HEK293 (cell line): Measurements from ENCODE around the gene MDH1B.

Experiments used
- CTCF ChIA-PET: fragments of 350-600 bp; formaldehyde crosslinking; extraction: SDS; loops from one replicate; lab custom pipeline; 2021; ENCODE audit warnings: antibody characterized with exemption; lab: Yijun Ruan, JAX
- POLR2A ChIA-PET: fragments of 300-600 bp; formaldehyde crosslinking; extraction: SDS; loops from one replicate; lab custom pipeline; 2020; ENCODE audit warnings: antibody characterized with exemption, inconsistent platforms; lab: Yijun Ruan, JAX
- H3K27ac ChIP-seq: fragments of 200-500 bp; sonication (Bioruptor generic); 2 replicates; pipeline ENCODE4 v1.5.1; 2014; ENCODE audit warnings: low read depth, low read length, control low read depth, inconsistent platforms; ENCODE audit errors: extremely low read depth
- H3K36me3 ChIP-seq, 2 experiments: fragments of 200-500 bp in 1 of 2; sonication (Bioruptor generic) in 1 of 2; 1 replicate in 1 of 2; 2 replicates in 1 of 2; pipeline ENCODE4 v1.5.1; 2014 to 2017; ENCODE audit warnings: inconsistent platforms in 2 of 2, low read length in 2 of 2; ENCODE audit not compliant: control insufficient read depth in 2 of 2, insufficient read depth in 1 of 2
- H3K4me1 ChIP-seq: fragments of 200-500 bp; sonication (Bioruptor generic); 2 replicates; pipeline ENCODE4 v1.5.1; 2014; ENCODE audit warnings: mild to moderate bottlenecking, low read length, inconsistent platforms; ENCODE audit not compliant: control insufficient read depth, insufficient read depth
- H3K4me3 ChIP-seq: 2 replicates; pipeline ENCODE4 v1.5.1; 2011; ENCODE audit warnings: low read depth, mild to moderate bottlenecking, control low read depth, low read length, moderate library complexity
- H3K9me3 ChIP-seq: fragments of 200-500 bp; sonication (Bioruptor generic); 2 replicates; pipeline ENCODE4 v1.5.1; 2014; ENCODE audit warnings: low read depth, low read length, inconsistent platforms; ENCODE audit not compliant: control insufficient read depth, insufficient read depth
- BCL6B ChIP-seq: fragments of 450-650 bp; formaldehyde crosslinking; IDR thresholded peaks from 2 replicates; pipeline ENCODE4 v1.5.1; 2017; ENCODE audit warnings: missing biosample characterization, missing genetic modification characterization
- EGR2 ChIP-seq: fragments of 450-650 bp; formaldehyde crosslinking; IDR thresholded peaks from 2 replicates; pipeline ENCODE4 v1.5.1; 2016; ENCODE audit warnings: low read depth, missing biosample characterization, missing genetic modification characterization
- KLF17 ChIP-seq: fragments of 450-650 bp; formaldehyde crosslinking; IDR thresholded peaks from 2 replicates; pipeline ENCODE4 v1.5.1; 2016; ENCODE audit warnings: missing biosample characterization, missing genetic modification characterization
- PRDM4 ChIP-seq: fragments of 450-650 bp; formaldehyde crosslinking; IDR thresholded peaks from 2 replicates; pipeline ENCODE4 v1.5.1; 2017; ENCODE audit warnings: missing biosample characterization, missing genetic modification characterization
- ZBTB20 ChIP-seq: fragments of 450-650 bp; formaldehyde crosslinking; IDR thresholded peaks from 2 replicates; pipeline ENCODE4 v1.5.1; 2016; ENCODE audit warnings: missing biosample characterization, missing genetic modification characterization
- ZBTB21 ChIP-seq: fragments of 450-650 bp; formaldehyde crosslinking; IDR thresholded peaks from 2 replicates; pipeline ENCODE4 v1.5.1; 2017; ENCODE audit warnings: missing biosample characterization, missing genetic modification characterization
- ZNF112 ChIP-seq: fragments of 450-650 bp; formaldehyde crosslinking; IDR thresholded peaks from 2 replicates; pipeline ENCODE4 v1.5.0; 2017; ENCODE audit warnings: missing biosample characterization, missing genetic modification characterization
- ZNF184 ChIP-seq: fragments of 450-650 bp; IDR thresholded peaks from 2 replicates; pipeline ENCODE4 v1.5.1; 2018; ENCODE audit warnings: missing biosample characterization, mild to moderate bottlenecking, missing genetic modification characterization
- ZNF221 ChIP-seq: fragments of 450-650 bp; formaldehyde crosslinking; IDR thresholded peaks from 2 replicates; pipeline ENCODE4 v1.5.1; 2017; ENCODE audit warnings: missing biosample characterization, missing genetic modification characterization, borderline replicate concordance
- ZNF266 ChIP-seq: fragments of 450-650 bp; formaldehyde crosslinking; IDR thresholded peaks from 2 replicates; pipeline ENCODE4 v1.5.1; 2016; ENCODE audit warnings: missing biosample characterization, missing genetic modification characterization, low read depth
- ZNF335 ChIP-seq: fragments of 450-650 bp; formaldehyde crosslinking; conservative IDR thresholded peaks from 2 replicates; pipeline ENCODE4 v1.5.1; 2016; ENCODE audit warnings: missing biosample characterization, missing genetic modification characterization
- ZNF341 ChIP-seq: fragments of 450-650 bp; formaldehyde crosslinking; IDR thresholded peaks from 2 replicates; pipeline ENCODE4; 2016; ENCODE audit warnings: low read depth, missing biosample characterization, missing genetic modification characterization
- ZNF621 ChIP-seq: fragments of 450-650 bp; formaldehyde crosslinking; IDR thresholded peaks from 2 replicates; pipeline ENCODE4 v1.5.1; 2017; ENCODE audit warnings: missing biosample characterization, missing genetic modification characterization
- ZNF76 ChIP-seq: fragments of 450-650 bp; formaldehyde crosslinking; IDR thresholded peaks from 2 replicates; pipeline ENCODE4; 2016; ENCODE audit warnings: low read depth, missing biosample characterization, missing genetic modification characterization, borderline replicate concordance
- ZSCAN4 ChIP-seq: fragments of 450-650 bp; formaldehyde crosslinking; IDR thresholded peaks from 2 replicates; pipeline ENCODE4 v1.5.1; 2017; ENCODE audit warnings: missing biosample characterization, missing genetic modification characterization
- TF ChIP-seq, protein P1 (sequence below): fragments of 450-650 bp; formaldehyde crosslinking; conservative IDR thresholded peaks from 2 replicates; pipeline ENCODE4 v1.5.1; 2016; ENCODE audit warnings: low read depth, missing biosample characterization, missing genetic modification characterization
- TF ChIP-seq, protein P2 (sequence below): fragments of 450-650 bp; formaldehyde crosslinking; IDR thresholded peaks from 2 replicates; pipeline ENCODE4 v1.5.1; 2016; ENCODE audit warnings: missing biosample characterization, missing genetic modification characterization

The MDH1B gene

GRCh38 chr2:206728277-206729199 is 36.6 kb downstream of the MDH1B start:
- TF ChIP-seq ZSCAN4 (tag by site-specific recombination): no peak
- TF ChIP-seq ZNF184 (tag by site-specific recombination): no peak
- TF ChIP-seq BCL6B (tag by site-specific recombination): peak; percentile 89
- ChIA-PET POLR2A (interaction anchor here (0.6 kb wide), 1 partner anchor 751 kb away, joined by 3 read pairs; no protein-coding TSS in a partner anchor), CTCF (interaction anchor here (0.5 to 0.6 kb wide), 2 partner anchors 52 to 170 kb away, joined by 3 to 4 read pairs; no protein-coding TSS in a partner anchor)
- no peaks in the 10 kb centered on the region for H3K36me3 ChIP-seq
- no peak overlapping the region for H3K4me3 ChIP-seq
- no peak overlapping the region for H3K27ac ChIP-seq
- H3K4me1 ChIP-seq: no peaks in the 10 kb centered on the region
- no peaks in the 10 kb centered on the region for H3K9me3 ChIP-seq

GRCh38 chr2:206727287-206727686 is 37.8 kb downstream of the MDH1B start:
- Histone ChIP-seq H3K4me1 (no peaks in the 10 kb centered on the region), H3K27ac (no peak overlapping the region), H3K4me3 (no peak overlapping the region), H3K36me3 (no peaks in the 10 kb centered on the region), H3K9me3 (no peaks in the 10 kb centered on the region)
- ChIA-PET POLR2A (no interaction called here), CTCF (no interaction called here)
- TF ChIP-seq ZNF266 (tag by site-specific recombination) (no peak), ZBTB21 (no peak), ZNF112 (tag by site-specific recombination) (no peak)

GRCh38 chr2:206723288-206723687 is 41.8 kb downstream of the MDH1B start:
- H3K9me3 ChIP-seq: no peaks in the 10 kb centered on the region; the same call in 1 of the 2 replicates
- ChIA-PET POLR2A (no interaction called here), CTCF (no interaction called here)
- H3K27ac ChIP-seq: no peak overlapping the region
- H3K36me3 ChIP-seq: no peaks in the 10 kb centered on the region
- no peaks in the 10 kb centered on the region for H3K4me1 ChIP-seq
- H3K4me3 ChIP-seq: no peak overlapping the region
- no peak for TF ChIP-seq EGR2 (tag by site-specific recombination)
- TF ChIP-seq PRDM4 (tag by site-specific recombination): no peak
- no peak for TF ChIP-seq ZNF621
- no peak for TF ChIP-seq ZNF335 (tag by site-specific recombination)
- TF ChIP-seq ZBTB20 (tag by site-specific recombination): no peak
- TF ChIP-seq ZNF221 (tag by site-specific recombination): no peak
- TF ChIP-seq ZNF341 (tag by site-specific recombination): no peak
- TF ChIP-seq, protein P1, sequence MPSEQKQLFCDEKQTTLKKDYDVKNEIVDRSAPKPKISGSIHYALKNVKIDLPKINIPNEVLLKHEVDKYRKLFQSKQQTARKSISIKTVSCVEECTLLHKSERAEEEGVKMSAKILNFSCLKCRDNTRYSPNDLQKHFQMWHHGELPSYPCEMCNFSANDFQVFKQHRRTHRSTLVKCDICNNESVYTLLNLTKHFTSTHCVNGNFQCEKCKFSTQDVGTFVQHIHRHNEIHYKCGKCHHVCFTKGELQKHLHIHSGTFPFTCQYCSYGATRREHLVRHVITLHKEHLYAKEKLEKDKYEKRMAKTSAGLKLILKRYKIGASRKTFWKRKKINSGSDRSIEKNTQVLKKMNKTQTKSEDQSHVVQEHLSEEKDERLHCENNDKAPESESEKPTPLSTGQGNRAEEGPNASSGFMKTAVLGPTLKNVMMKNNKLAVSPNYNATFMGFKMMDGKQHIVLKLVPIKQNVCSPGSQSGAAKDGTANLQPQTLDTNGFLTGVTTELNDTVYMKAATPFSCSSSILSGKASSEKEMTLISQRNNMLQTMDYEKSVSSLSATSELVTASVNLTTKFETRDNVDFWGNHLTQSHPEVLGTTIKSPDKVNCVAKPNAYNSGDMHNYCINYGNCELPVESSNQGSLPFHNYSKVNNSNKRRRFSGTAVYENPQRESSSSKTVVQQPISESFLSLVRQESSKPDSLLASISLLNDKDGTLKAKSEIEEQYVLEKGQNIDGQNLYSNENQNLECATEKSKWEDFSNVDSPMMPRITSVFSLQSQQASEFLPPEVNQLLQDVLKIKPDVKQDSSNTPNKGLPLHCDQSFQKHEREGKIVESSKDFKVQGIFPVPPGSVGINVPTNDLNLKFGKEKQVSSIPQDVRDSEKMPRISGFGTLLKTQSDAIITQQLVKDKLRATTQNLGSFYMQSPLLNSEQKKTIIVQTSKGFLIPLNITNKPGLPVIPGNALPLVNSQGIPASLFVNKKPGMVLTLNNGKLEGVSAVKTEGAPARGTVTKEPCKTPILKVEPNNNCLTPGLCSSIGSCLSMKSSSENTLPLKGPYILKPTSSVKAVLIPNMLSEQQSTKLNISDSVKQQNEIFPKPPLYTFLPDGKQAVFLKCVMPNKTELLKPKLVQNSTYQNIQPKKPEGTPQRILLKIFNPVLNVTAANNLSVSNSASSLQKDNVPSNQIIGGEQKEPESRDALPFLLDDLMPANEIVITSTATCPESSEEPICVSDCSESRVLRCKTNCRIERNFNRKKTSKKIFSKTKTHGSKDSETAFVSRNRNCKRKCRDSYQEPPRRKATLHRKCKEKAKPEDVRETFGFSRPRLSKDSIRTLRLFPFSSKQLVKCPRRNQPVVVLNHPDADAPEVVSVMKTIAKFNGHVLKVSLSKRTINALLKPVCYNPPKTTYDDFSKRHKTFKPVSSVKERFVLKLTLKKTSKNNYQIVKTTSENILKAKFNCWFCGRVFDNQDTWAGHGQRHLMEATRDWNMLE (tag by site-specific recombination): no peak
- no peak for TF ChIP-seq KLF17 (tag by site-specific recombination)
- TF ChIP-seq ZNF76 (tag by site-specific recombination): no peak
- TF ChIP-seq, protein P2, sequence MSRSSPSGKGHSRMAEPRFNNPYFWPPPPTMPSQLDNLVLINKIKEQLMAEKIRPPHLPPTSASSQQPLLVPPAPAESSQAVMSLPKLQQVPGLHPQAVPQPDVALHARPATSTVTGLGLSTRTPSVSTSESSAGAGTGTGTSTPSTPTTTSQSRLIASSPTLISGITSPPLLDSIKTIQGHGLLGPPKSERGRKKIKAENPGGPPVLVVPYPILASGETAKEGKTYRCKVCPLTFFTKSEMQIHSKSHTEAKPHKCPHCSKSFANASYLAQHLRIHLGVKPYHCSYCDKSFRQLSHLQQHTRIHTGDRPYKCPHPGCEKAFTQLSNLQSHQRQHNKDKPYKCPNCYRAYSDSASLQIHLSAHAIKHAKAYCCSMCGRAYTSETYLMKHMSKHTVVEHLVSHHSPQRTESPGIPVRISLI (tag by site-specific recombination): no peak
